NCI-H526 (cell line): ENCODE data around the gene LOXL3.

Experiments
- DNase-seq, 2 experiments: peaks; one replicate each; lab custom pipeline; 2025; lab: John Stamatoyannopoulos, UW

The LOXL3 gene

GRCh38 chr2:74505448-74506246 is 48.1 kb downstream of the LOXL3 start:
- no peak for DNase-seq

DNA sequence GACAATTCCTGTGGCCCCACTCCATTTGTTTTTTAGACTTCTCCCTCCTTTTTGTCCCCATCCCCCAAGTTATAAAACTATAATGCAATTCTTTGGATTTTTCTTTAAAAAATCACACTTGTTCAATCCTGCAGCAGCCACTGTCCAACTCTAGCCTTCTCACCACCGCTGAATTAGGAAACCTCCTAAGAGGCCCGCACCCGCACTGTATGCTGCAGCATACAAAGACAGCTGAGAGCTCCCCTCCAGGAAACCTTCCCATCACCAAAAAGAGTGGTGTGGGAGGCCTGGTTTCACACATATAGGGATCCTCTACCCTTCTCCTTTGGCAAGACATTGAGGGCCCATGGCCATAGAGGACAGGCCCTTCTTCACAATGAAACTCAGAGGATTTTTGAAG is 49.2 kb downstream of the LOXL3 start:
- no peak for DNase-seq

DNA sequence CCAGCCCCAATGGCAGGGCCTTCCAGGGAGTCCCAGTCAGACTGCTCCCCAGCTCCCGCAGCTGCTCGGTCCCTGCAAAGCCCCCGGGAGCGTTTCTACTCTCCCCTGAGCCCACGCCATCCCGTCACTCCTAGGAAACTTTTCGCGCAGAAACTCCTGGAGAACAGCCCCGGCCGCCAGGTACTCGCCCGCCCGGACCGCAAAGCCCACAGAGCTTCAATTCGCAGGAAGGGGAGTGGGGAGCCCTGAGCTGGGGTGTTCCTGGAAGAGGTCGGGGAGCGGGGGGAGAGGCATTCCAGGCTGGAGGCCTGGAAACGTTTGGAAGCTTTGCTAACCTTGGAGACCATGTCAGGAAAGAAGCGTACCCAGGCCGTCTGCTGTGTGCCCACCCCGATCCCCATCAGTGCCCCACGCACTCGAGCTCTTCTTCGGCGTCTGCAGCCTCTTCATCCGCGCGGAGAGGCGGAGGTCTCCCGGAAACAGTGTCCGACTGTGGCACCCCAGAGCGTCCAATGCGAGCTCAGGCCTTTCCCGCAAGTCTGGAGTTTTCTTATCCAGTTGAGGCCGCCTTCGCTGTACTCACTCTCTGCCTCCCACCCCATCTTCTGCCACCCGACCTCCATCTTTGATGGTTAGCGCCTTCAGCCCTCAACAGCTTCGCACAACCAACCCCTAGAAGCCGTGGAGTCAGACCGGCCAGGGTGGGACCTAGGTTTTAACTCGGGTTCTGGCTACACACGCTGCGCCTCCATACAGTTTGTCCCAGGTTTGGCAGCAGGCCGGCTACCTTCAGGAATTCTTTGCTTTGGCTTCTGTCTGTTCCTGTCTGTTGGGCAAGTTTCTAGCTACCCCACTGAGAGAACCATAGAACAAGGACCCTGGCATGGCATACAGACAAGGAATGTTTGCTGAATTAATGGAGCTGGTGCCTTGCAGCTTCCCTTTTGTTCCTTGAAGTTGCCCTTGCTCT is 50.0 kb downstream of the LOXL3 start:
- DNase-seq, result no peak

DNA sequence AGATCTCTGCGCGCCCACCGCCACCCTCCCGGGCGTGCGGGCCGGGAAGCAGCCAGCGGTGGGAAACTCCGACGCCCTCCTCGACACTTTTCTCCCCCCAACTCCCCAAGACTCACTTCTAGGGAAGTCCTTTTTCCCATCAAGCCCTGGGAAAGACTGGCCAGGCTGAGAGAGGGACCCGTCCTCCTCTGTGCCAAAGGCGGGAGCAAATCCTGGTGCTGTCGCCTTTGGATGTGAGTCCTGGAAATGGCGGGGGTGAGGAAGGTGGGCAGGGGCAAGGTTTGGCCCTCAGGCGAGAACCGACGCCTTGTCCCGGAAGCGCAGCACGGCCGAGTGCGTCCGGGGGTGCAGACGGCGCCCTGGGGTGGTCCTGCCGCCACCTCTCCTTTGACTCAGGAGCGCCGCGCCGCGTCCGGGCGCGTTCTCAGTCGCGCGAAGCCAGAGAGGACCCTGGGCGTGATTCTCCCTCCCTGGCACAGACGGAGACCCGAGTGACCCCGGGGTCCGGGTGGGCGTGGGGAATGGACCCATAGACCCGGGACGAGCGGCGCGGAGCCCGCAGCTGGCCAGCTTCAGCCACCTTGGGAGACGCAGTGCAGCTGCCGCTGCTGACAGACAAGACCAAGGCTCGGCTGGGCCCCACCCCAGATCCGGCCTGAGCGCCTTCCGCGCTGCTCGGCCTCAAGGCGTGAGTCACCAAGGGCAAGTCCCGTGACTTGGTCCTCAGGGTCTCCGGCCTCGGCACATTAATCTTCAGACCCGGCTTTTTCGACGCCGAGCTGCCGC is 50.8 kb downstream of the LOXL3 start:
- peak in 1 of 2 experiments; percentile 45 for DNase-seq

DNA sequence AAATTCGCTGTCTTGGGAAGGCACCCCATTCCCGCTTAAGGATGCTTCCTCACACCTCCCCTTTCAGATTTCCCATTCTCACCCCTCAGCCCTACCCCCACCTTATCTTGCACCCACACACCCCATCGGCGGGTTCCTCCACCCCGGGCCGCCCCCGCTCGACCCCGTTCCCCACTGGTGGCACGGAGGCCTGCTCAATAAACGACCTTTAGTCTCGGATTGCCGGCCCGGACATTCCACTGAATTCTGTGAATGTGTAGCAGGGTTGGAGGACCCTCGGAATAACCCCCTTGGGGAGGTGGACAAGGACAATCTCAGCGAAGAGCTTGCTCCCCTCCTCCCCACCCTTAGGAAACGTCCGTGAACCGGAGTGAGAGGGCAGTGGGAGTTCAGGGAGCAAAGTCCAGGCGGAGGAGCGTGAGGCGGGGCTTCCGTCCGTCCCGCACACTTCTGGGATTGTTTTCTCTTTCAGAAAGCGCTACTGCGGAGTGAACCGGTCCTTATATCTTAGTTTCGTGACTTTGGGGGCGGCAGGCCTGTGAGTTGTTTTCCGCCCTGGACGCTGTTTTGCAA is 51.5 kb downstream of the LOXL3 start:
- peak in 1 of 2 experiments; percentile 20 for DNase-seq

DNA sequence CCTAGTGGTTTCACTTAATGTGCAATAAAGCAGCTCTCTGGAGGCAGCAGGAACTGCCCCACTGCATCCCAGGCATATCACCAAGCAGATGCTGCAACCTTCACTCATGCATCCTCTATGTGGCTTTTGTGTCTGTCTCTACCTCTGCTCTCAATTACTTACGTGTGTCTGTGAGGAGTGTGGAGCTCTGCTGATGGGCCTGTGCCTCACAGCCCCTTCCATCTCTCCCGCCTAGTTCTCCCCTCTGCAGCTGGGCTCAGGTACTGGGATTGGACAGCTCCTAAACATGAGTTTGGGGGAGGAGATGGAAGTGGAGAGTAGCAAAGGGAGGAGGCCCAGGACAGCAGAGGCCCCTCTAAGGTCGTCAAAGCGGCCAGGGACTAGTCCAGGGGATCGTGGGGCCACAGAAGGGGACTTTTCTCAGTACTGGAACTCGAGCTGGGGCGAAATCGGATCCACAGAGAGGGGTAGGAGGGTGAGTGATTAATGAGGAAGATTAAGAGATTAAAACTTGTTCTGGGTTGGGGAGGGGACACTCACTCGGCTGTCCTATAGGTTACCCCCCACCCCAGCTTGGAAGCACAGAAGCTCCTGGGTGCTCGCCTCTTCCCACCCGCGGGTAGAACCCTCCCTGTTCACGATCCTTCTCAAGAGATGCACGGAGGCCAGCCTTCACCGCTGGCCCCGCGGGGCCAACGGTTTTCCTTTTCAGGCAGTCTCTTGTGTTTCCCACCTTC is 52.2 kb downstream of the LOXL3 start:
- DNase-seq, result no peak

DNA sequence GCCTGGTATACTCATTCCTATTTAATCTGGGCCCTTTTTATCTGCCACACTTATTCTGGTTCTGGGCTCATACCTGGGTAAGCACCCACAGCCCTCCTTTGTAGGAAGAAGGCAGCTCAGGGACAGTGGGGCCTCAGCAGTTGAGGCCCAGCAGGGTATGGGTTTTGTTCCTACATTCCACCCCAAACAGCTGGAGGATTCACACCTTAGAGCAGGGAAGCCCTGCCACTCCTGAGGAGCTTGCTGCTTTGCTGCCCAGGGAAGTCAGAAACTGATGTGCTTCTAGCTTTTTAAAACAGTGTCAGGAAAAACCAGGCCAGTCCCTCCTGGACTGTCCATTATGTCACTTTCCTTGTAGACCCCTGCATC is 53.2 kb downstream of the LOXL3 start:
- DNase-seq, result no peak

- DNase-seq, result no peak
Measured at GRCh38 chr2:74499940-74500577, 53.7 kb downstream of the LOXL3 start.

GRCh38 chr2:74499267-74499939 is 54.3 kb downstream of the LOXL3 start, which contains the start of gene LBX2:
Gene LBX2 (minus strand): TSS chr2:74499603. CDS start chr2:74499537, 66 bp downstream.
- DNase-seq, result peak in 1 of 2 experiments; percentile 48

DNA sequence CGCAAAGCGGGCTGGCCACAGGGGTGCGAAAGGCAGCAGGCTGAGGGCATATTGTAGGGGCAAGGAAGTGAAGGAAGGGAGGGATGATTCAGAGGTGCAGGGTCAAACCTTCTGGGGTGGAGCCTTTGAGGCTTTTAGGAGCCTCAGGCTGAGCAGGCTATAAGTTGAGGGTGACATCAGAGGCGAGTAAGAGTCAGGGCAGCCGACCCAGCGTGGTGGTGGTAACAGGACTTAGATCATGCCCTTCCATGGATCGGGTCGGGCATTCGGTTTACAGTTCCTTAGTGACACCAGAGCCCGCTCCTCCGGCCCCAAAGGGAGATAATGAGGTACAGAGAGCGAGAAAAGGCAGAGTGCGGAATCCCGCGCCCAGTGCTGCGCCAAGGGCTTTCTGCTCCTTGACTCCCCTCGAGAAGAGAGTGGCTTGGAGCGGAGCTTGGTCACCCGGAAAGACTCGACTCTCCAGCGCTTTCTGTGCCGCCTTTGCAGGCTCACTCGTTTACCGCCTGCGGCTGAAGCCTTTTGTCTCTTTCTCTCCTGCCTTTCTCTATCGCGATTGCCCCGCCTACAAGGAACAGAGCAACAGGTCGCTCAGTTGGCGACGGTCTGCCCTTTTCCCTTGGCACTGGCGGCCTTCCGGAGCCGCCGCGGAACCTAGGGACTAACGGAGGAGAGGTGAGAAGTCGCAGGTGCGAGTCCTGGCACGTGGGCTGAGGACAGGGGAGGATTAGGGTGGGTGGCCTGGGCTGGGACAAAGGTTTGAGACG is 55.1 kb downstream of the LOXL3 start:
- peak in 1 of 2 experiments; percentile 45 for DNase-seq

GRCh38 chr2:74497777-74498499 is 55.8 kb downstream of the LOXL3 start:
- peak in 1 of 2 experiments; percentile 60 for DNase-seq

GRCh38 chr2:74496997-74497776 is 56.6 kb downstream of the LOXL3 start:
- DNase-seq, result no peak

GRCh38 chr2:74495440-74495839 is 58.3 kb downstream of the LOXL3 start:
- DNase-seq, result no peak

DNA sequence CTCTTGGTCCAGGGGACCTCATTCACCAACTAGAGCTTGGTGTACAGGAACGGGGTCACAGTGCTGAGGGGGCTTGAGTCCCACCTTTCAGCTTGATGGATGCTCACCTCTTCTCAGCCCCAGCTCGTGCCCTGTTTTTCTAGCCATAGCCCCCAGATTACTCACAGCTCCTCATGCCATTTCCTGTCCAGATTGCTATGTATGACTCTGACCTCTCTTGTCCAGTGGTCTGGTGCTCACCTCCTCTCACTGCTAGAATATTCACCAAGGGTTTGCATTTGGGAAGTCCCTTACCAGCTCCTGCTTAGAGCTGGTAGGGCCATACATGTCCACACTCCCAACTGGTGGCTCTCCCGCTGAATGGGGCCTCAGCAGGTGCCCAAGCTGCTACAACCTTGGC is 60.2 kb downstream of the LOXL3 start:
- no peak for DNase-seq

DNA sequence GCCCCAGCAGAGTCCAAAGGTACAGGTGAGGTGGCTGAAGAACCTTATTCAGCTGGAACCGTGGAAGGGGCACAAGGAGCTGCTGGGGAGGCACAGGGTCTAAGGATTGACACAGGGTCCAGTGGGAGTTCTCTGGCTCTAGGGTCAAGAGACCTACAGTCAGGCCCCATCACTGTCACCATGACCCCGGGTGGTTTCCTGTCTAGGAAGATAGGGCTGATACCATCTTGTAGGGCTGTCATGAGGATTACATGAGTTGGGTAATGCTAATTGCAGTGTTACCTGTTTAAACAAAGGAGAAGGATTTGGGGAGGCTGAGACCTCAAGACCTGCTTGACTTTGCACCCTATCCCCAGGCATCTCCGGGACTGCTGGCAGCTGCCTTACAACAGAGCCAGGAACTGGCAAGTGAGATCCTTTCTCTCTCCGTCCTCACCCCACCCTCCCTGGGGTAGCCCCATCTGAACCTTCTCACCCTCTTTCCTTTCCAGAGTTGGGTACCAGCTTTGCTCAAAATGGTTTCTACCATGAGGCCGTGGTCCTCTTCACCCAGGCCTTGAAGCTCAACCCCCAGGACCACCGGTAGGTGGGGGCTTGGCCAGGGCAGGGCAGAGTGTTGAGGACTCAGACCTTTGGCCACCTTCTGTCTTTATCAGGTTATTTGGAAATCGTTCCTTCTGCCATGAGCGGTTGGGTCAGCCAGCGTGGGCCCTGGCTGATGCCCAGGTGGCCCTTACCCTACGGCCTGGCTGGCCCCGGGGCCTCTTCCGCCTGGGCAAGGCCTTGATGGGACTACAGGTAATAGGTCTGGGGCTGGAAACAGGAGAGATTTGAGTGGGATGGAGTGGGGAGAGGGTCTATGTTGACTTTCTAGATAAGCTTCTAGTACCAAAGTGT is 61.8 kb downstream of the LOXL3 start:
- no peak for DNase-seq

- no peak for DNase-seq
Measured at GRCh38 chr2:74489906-74490305, 63.8 kb downstream of the LOXL3 start.
